Endothelial cell (in vitro differentiated cells): ENCODE measurements around the gene ADCY10. TPM values are rescaled to one million over a fixed set of nuclear protein-coding genes. Genes with fewer than 3 reads are reported as not detected.
"Not testable (repeated sequence)": the region's sequence is repeated elsewhere in the genome, so short reads cannot be mapped to it uniquely, and the experiment has no call there.

ENCODE experiments used
- DNase-seq: peaks from one replicate; pipeline ENCODE4 v3.0.0; 2021; ENCODE audit warnings: low spot score
- H3K27ac Mint-ChIP-seq: one replicate; pipeline ENCODE4 v1.8.0; 2021; ENCODE audit warnings: mixed read lengths, inconsistent platforms; ENCODE audit not compliant: unreplicated experiment
- H3K27me3 Mint-ChIP-seq: one replicate; pipeline ENCODE4 v1.8.0; 2021; ENCODE audit warnings: mild to moderate bottlenecking, moderate library complexity, mixed read lengths, inconsistent platforms; ENCODE audit not compliant: unreplicated experiment
- H3K36me3 Mint-ChIP-seq: one replicate; pipeline ENCODE4 v1.8.0; 2021; ENCODE audit warnings: mild to moderate bottlenecking, low read depth, mixed read lengths, inconsistent platforms; ENCODE audit not compliant: unreplicated experiment
- H3K4me1 Mint-ChIP-seq: one replicate; pipeline ENCODE4 v1.8.0; 2021; ENCODE audit warnings: mild to moderate bottlenecking, mixed read lengths, inconsistent platforms; ENCODE audit not compliant: unreplicated experiment
- H3K4me3 Mint-ChIP-seq: one replicate; pipeline ENCODE4 v1.8.0; 2021; ENCODE audit warnings: mild to moderate bottlenecking, mixed read lengths, inconsistent platforms; ENCODE audit not compliant: unreplicated experiment
- H3K9me3 Mint-ChIP-seq: one replicate; pipeline ENCODE4 v1.8.0; 2021; ENCODE audit warnings: mixed read lengths, inconsistent platforms; ENCODE audit not compliant: unreplicated experiment
- CTCF ChIP-seq: fragments of 200-600 bp; sonication (generic); IDR thresholded peaks from one replicate; pipeline ENCODE4 v1.5.0; 2021; ENCODE audit warnings: antibody characterized with exemption; ENCODE audit not compliant: unreplicated experiment
- total RNA-seq: library from RNA; stranded (reverse); fragmentation: NEBNext Ultra II Directional; extraction: Animal tissue kit (Norgen Biotek cat#: 25700); gene quantifications from one replicate; pipeline ENCODE4 v1.2.1, GENCODE V29; 2021; ENCODE audit not compliant: unreplicated experiment

The ADCY10 gene
- total RNA-seq, 1 donor from 2014 or later = 0.31 TPM

- not testable (repeated sequence) for H3K27ac Mint-ChIP-seq, DNase-seq, H3K4me3 Mint-ChIP-seq, H3K36me3 Mint-ChIP-seq, H3K9me3 Mint-ChIP-seq, H3K27me3 Mint-ChIP-seq
- H3K4me1 Mint-ChIP-seq = peaks cover 11% of the 10 kb centered on the region
Observed at GRCh38 chr1:167866739-167867414, 47.1 kb downstream of the ADCY10 start.

- H3K4me3 Mint-ChIP-seq, DNase-seq, H3K36me3 Mint-ChIP-seq, H3K9me3 Mint-ChIP-seq, H3K27me3 Mint-ChIP-seq, H3K27ac Mint-ChIP-seq: not testable (repeated sequence)
- peaks cover 11% of the 10 kb centered on the region for H3K4me1 Mint-ChIP-seq
Observed at GRCh38 chr1:167866326-167866725, 47.6 kb downstream of the ADCY10 start.

- H3K27ac Mint-ChIP-seq, H3K9me3 Mint-ChIP-seq, H3K36me3 Mint-ChIP-seq, DNase-seq, H3K4me3 Mint-ChIP-seq, H3K27me3 Mint-ChIP-seq: not testable (repeated sequence)
- H3K4me1 Mint-ChIP-seq = peaks cover 11% of the 10 kb centered on the region
Observed at GRCh38 chr1:167865804-167866308, 48.1 kb downstream of the ADCY10 start.

DNA sequence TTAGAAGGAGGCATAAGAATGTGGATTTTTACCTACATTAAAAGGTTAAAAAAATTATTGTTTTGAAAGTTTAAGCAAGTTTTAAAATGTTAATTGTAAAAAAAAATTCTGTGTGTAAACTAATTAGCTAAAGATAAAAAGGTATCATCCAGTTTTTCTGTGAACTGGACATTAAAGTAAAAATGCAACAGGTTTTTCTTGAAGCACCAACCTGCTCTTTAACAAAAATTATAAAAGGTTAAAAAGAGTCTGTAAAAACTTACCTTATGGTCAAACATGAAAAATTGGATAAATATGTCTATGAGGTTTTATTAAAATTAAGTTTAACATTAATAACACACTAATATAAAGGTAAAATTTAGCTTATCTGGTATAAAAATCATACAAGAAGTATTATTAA lies 48.7 kb downstream of the ADCY10 start:
- not testable (repeated sequence) for H3K27me3 Mint-ChIP-seq, H3K9me3 Mint-ChIP-seq, H3K36me3 Mint-ChIP-seq, DNase-seq, H3K4me3 Mint-ChIP-seq, H3K27ac Mint-ChIP-seq
- H3K4me1 Mint-ChIP-seq = peaks cover 11% of the 10 kb centered on the region

GRCh38 chr1:167864392-167865032 lies 49.4 kb downstream of the ADCY10 start:
- no peak overlapping the region for H3K27ac Mint-ChIP-seq
- no peaks in the 10 kb centered on the region for H3K9me3 Mint-ChIP-seq
- peaks cover 6% of the 10 kb centered on the region for H3K4me1 Mint-ChIP-seq
- H3K27me3 Mint-ChIP-seq = peaks cover 3% of the 10 kb centered on the region
- H3K4me3 Mint-ChIP-seq = no peak overlapping the region
- no peak for DNase-seq
- TF ChIP-seq CTCF = no peak
- H3K36me3 Mint-ChIP-seq = no peaks in the 10 kb centered on the region

DNA sequence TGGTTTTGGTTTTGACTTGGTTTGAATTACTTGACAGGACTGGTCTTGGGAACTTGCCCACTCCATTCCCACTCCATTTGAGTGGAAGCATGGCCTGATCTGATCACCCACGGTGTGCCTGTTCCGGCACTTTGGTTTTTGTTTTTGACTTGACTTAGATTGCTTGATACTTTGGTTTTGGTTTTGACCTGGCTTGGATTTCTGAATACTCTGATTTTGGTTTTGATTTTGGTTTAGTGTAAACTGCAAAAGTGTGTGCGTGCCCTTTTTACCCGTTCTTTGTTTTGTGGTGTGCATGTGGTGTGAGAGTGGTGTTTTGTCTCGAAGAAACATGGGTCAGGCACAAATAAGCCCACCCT lies 50.0 kb downstream of the ADCY10 start:
- peaks cover 2% of the 10 kb centered on the region for H3K36me3 Mint-ChIP-seq
- peaks cover 3% of the 10 kb centered on the region for H3K27me3 Mint-ChIP-seq
- no peak overlapping the region for H3K4me3 Mint-ChIP-seq
- no peak for TF ChIP-seq CTCF
- H3K27ac Mint-ChIP-seq = no peak overlapping the region
- H3K9me3 Mint-ChIP-seq = no peaks in the 10 kb centered on the region
- DNase-seq = no peak
- peaks cover 5% of the 10 kb centered on the region for H3K4me1 Mint-ChIP-seq

DNA sequence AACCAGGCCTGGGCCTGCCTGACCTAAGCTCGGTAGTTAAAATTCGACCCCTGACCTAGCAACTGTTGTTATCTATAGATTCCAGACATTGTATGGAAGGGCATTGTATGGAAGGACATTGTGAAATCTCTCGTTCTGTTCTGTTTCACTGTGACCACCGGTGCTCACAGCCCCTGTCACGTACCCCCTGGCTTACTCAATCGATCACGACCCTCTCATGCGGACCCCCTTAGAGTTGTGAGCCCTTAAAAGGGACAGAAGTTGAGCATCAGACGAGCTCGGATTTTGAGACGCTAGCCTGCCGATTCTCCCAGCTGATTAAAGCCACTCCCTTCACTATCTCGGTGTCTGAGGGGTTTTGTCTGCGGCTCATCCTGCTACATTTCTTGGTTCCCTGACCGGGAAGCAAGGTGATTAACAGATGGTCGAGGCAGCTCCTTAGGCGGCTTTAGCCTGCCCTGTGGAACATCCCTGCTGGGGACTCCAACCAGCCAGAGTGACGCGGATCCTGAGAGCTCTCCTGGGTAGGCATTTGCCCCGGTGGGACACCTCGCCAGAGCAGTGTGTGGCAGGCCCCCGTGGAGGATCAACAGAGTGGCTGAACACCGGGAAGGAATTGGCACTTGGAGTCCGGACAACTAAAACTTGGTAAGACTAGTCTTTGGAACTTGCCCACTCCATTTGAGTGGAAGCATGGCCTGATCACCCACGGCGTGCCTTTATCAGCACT lies 50.6 kb downstream of the ADCY10 start:
- DNase-seq, H3K27me3 Mint-ChIP-seq, H3K36me3 Mint-ChIP-seq, H3K27ac Mint-ChIP-seq, H3K9me3 Mint-ChIP-seq, H3K4me1 Mint-ChIP-seq, H3K4me3 Mint-ChIP-seq: not testable (repeated sequence)
